ENCODE data around the gene HEXIM1.
"Not testable (repeated sequence)": the region's sequence is repeated elsewhere in the genome, so short reads cannot be mapped to it uniquely, and the experiment has no call there.

The HEXIM1 gene

DNA sequence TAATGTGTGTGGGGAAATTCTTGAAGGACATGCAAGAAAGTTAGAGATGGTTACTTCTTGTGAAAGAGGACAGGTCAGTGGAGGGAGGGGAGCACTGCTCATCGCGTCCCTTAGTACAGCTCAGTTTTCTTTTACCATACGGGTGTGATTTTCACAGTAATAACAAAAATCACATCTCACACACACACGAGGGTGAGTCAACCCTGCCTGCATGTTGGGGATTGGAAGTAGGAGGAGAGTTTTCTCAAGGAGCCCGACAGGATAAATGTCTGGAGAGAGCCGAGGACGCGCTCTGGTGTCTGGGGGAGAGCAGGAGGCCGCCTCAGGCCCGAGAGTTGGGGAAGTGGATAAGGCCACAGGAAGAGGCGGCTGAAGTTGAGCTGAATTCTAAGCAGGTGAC lies 32.4 kb upstream of the HEXIM1 start:
- Histone ChIP-seq H3K9me3 (ENCODE audit: control insufficient read depth, insufficient read depth, low read length) (no peaks in the 10 kb centered on the region), H3K4me1 (ENCODE audit: control insufficient read depth, insufficient read depth, low read length) (no peaks in the 10 kb centered on the region), H3K27me3 (ENCODE audit: control insufficient read depth, insufficient read depth, low read length) (no peaks in the 10 kb centered on the region), H3K4me3 (ENCODE audit: low read depth, low read length) (no peak overlapping the region), H3K9ac (ENCODE audit: low read depth, low read length) (no peak overlapping the region), H3K36me3 (ENCODE audit: control insufficient read depth, insufficient read depth, low read length) (peaks cover 6% of the 10 kb centered on the region)

DNA sequence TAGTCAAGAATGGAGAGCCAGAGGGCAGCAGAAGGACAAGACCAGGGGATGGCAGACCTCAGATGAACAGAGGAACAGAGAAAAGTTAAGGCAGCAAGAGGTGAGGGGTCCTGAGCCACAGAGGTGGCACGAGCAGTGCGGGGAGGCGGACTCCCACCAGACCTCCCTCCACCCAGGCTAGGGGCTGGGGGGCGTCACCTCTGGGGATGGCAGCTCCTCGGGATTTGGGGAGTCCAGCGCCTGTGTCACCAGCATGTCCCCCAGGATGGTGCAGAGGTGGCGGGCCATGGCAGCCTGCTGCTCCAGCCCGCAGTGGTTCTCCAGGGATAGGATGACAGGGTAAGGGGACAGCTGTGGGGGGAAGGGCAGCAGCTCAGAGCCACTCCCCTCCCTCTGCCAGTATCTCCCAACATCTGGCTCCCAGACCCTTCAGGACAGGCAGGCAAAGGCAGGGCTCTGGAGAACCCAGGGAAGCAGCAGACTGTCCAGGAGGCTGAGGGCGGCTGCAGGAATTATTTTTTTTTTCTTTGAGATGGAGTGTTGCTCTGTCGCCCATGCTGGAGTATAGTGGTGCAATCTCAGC lies 31.8 kb upstream of the HEXIM1 start:
- H3K4me1 ChIP-seq (ENCODE audit: control insufficient read depth, insufficient read depth, low read length): no peaks in the 10 kb centered on the region
- H3K36me3 ChIP-seq (ENCODE audit: control insufficient read depth, insufficient read depth, low read length): peaks cover 4% of the 10 kb centered on the region
- H3K9ac ChIP-seq (ENCODE audit: low read depth, low read length): no peak overlapping the region

GRCh38 chr17:45117334-45117733 lies 30.9 kb upstream of the HEXIM1 start:
- H3K27me3 ChIP-seq (ENCODE audit: control insufficient read depth, insufficient read depth, low read length): no peaks in the 10 kb centered on the region
- H3K4me1 ChIP-seq (ENCODE audit: control insufficient read depth, insufficient read depth, low read length): no peaks in the 10 kb centered on the region
- no peak overlapping the region for H3K9ac ChIP-seq (ENCODE audit: low read depth, low read length)
- no peaks in the 10 kb centered on the region for H3K9me3 ChIP-seq (ENCODE audit: control insufficient read depth, insufficient read depth, low read length)
- no peak overlapping the region for H3K4me3 ChIP-seq (ENCODE audit: low read depth, low read length)
- peaks cover 1% of the 10 kb centered on the region for H3K36me3 ChIP-seq (ENCODE audit: control insufficient read depth, insufficient read depth, low read length)

More for the DNA sequence above, 31.8 kb upstream of the HEXIM1 start:
- Histone ChIP-seq H3K4me3 (ENCODE audit: low read depth, low read length) (no peak overlapping the region), H3K9me3 (ENCODE audit: control insufficient read depth, insufficient read depth, low read length) (no peaks in the 10 kb centered on the region), H3K27me3 (ENCODE audit: control insufficient read depth, insufficient read depth, low read length) (no peaks in the 10 kb centered on the region)

GRCh38 chr17:45117848-45118646 lies 30.2 kb upstream of the HEXIM1 start:
- no peak overlapping the region for H3K9ac ChIP-seq (ENCODE audit: low read depth, low read length)
- no peaks in the 10 kb centered on the region for H3K27me3 ChIP-seq (ENCODE audit: control insufficient read depth, insufficient read depth, low read length)
- no peak overlapping the region for H3K4me3 ChIP-seq (ENCODE audit: low read depth, low read length)
- no peaks in the 10 kb centered on the region for H3K4me1 ChIP-seq (ENCODE audit: control insufficient read depth, insufficient read depth, low read length)
- H3K36me3 ChIP-seq (ENCODE audit: control insufficient read depth, insufficient read depth, low read length): no peaks in the 10 kb centered on the region
- no peaks in the 10 kb centered on the region for H3K9me3 ChIP-seq (ENCODE audit: control insufficient read depth, insufficient read depth, low read length)

DNA sequence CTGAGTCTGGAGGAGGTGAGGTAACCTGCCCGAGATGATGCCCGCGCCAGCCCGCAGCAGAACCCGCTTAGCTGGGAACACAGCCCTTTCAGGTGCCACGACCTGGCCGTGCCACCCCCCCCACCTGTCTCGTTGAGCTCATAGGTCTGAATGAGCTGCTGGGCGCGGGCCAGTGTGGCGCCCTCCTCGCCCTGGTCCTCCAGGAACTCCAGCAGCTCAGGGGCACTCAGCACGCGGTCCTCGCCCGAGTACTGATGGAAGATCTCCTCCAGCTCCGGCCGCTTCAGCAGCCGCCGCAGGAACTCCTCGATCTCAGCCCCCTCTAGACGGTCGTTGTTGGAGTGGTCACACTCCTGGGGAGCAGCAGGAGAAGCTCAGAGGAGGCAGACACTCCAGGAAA lies 29.6 kb upstream of the HEXIM1 start:
- no peaks in the 10 kb centered on the region for H3K27me3 ChIP-seq (ENCODE audit: control insufficient read depth, insufficient read depth, low read length)
- no peaks in the 10 kb centered on the region for H3K9me3 ChIP-seq (ENCODE audit: control insufficient read depth, insufficient read depth, low read length)
- H3K36me3 ChIP-seq (ENCODE audit: control insufficient read depth, insufficient read depth, low read length): no peaks in the 10 kb centered on the region
- H3K4me1 ChIP-seq (ENCODE audit: control insufficient read depth, insufficient read depth, low read length): no peaks in the 10 kb centered on the region
- no peak overlapping the region for H3K9ac ChIP-seq (ENCODE audit: low read depth, low read length)
- no peak overlapping the region for H3K4me3 ChIP-seq (ENCODE audit: low read depth, low read length)

DNA sequence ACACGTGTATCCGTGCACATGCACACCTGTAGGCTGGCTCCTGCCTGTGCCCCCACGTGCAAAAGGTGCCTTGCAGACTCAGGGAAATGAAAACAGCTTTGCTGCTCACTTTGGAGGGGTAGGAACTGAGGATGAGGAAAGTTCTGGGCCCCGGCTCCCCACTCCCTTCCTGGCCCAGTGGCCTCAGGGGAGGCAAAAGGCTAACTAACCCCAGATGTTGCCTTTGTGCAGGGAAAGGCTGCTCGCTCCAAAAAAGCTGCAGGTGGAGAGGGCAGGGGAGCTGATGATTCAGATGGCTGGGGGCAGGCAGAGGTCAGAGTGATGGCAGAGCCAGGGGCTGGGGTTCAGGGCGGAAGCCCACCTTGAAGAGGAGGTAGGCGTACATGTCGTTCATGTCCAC lies 28.3 kb upstream of the HEXIM1 start:
- Histone ChIP-seq H3K4me1 (ENCODE audit: control insufficient read depth, insufficient read depth, low read length) (no peaks in the 10 kb centered on the region), H3K4me3 (ENCODE audit: low read depth, low read length) (no peak overlapping the region), H3K9me3 (ENCODE audit: control insufficient read depth, insufficient read depth, low read length) (no peaks in the 10 kb centered on the region), H3K9ac (ENCODE audit: low read depth, low read length) (no peak overlapping the region), H3K27me3 (ENCODE audit: control insufficient read depth, insufficient read depth, low read length) (no peaks in the 10 kb centered on the region), H3K36me3 (ENCODE audit: control insufficient read depth, insufficient read depth, low read length) (no peaks in the 10 kb centered on the region)

DNA sequence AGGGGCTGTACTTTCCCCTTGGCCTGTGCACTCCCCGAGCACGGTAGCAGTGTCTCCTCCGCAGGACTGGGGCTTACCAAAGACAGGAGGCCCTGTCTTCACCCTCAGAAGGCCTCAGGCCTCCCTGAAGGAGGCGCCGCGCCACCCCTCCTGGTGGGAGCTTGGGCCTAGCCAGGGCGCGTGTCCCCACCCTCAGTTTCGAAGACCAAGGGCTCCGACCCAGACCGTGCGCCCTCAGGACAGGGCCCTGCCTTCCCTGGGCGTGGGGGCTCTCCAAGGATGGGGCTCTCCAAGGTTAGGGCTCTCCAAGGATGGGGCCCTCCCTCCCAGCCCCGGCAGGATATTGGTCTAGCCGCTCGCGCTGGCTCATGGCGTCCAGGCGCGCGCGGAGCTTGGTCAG lies 27.7 kb upstream of the HEXIM1 start:
- H3K36me3 ChIP-seq (ENCODE audit: control insufficient read depth, insufficient read depth, low read length): no peaks in the 10 kb centered on the region
- H3K4me1 ChIP-seq (ENCODE audit: control insufficient read depth, insufficient read depth, low read length): no peaks in the 10 kb centered on the region
- H3K4me3 ChIP-seq (ENCODE audit: low read depth, low read length): no peak overlapping the region
- H3K9me3 ChIP-seq (ENCODE audit: control insufficient read depth, insufficient read depth, low read length): no peaks in the 10 kb centered on the region
- H3K27me3 ChIP-seq (ENCODE audit: control insufficient read depth, insufficient read depth, low read length): no peaks in the 10 kb centered on the region
- no peak overlapping the region for H3K9ac ChIP-seq (ENCODE audit: low read depth, low read length)

DNA sequence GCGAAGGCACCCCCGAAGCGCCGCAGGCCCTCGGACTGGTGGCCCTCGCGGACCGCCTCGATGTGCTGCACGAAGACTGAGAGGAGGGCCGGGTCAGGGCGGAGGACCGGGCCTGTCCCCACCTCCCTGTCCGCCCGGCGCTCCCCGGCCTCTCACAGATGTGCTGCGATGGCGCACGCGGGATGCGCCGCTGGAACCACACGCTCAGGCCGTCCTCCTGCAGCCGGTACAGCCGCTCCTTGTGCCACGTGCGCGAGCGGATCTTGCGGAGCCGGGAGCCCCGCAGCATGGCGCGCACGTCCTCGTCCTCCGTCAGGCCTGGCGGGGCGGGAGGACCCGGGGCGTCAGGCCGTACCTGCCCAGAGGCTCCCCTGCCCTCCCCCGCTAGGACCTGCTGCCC lies 27.2 kb upstream of the HEXIM1 start:
- Histone ChIP-seq H3K4me3 (ENCODE audit: low read depth, low read length) (no peak overlapping the region), H3K27me3 (ENCODE audit: control insufficient read depth, insufficient read depth, low read length) (no peaks in the 10 kb centered on the region), H3K4me1 (ENCODE audit: control insufficient read depth, insufficient read depth, low read length) (no peaks in the 10 kb centered on the region), H3K9me3 (ENCODE audit: control insufficient read depth, insufficient read depth, low read length) (no peaks in the 10 kb centered on the region), H3K9ac (ENCODE audit: low read depth, low read length) (no peak overlapping the region), H3K36me3 (ENCODE audit: control insufficient read depth, insufficient read depth, low read length) (no peaks in the 10 kb centered on the region)

DNA sequence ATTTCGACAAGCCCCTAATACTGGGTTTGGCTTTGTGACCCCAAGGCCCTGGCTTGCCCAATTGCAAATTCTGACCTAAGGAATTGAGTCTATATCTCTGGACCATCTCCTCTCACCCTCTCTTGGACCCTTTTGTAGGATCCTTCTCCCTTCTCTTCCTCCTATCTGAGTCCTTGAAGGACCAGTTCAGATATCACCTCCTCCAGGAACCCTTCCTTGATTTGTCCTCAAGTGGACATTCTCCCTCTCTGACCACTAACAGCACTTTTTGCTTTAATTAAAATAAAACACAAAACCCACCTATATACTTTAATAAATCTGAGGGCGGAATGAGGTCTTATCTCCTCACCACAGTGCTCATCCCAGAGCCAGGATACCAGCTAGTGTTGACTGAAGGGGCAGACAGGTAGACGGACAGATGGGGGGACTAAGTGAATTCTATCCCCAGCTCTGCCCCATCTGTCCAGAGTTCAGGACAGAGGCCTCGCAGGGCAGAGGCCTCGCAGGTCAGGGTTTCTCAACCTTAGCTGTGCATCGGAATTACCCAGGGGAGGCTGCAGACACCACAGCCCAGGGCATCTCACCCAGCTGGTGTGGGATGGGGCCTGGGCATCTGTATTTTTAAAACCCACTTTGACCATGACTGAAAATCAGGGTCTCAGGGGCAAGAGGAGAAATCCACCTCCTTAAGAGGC lies 25.1 kb upstream of the HEXIM1 start:
- no peak overlapping the region for H3K9ac ChIP-seq (ENCODE audit: low read depth, low read length)
- H3K4me1 ChIP-seq (ENCODE audit: control insufficient read depth, insufficient read depth, low read length): no peaks in the 10 kb centered on the region
- H3K36me3 ChIP-seq (ENCODE audit: control insufficient read depth, insufficient read depth, low read length): no peaks in the 10 kb centered on the region
- H3K4me3 ChIP-seq (ENCODE audit: low read depth, low read length): no peak overlapping the region
- no peaks in the 10 kb centered on the region for H3K27me3 ChIP-seq (ENCODE audit: control insufficient read depth, insufficient read depth, low read length)
- H3K9me3 ChIP-seq (ENCODE audit: control insufficient read depth, insufficient read depth, low read length): no peaks in the 10 kb centered on the region

DNA sequence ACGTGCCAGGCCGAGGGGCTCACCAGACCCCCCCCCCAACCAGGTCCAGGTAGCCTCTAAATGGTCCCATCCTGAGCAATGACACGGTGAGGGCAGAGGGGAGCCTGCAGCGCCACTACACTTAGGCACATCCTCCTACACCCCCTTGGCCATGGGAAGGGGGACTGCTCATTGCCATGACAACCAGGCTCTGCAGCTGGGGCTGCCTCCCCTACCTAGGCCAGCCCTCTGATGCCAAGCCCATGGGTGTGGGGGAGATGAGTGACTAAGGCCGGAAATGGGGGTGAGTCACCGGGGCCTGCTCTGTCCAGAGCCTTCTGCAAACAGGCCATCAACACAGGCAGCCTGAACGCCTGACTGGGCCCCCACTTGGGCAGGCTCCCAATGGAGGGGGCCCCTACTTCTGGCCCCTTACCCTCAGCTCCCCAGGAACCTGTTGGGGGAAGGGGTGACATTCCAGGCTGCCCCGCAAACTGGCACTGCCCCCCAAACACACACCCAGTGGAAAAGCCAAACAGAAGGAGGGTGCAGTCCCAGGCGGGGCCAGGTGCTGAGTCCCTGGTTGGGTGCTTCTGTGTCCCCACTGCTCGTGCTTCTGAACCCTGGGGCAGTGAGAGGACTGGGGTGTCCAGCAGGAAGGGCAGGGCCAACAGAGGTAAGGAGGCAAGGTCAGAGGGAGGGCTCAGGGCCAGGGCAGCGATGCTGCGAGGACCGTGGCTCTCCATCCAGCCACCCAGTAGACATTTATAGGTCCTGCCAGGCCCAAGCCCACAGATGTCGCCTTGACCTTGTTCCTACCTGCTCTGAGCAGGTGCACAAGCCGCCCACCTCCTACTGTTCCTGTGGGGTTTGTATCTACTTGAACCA lies 24.1 kb upstream of the HEXIM1 start:
- H3K9me3 ChIP-seq (ENCODE audit: control insufficient read depth, insufficient read depth, low read length): no peaks in the 10 kb centered on the region
- H3K4me1 ChIP-seq (ENCODE audit: control insufficient read depth, insufficient read depth, low read length): no peaks in the 10 kb centered on the region
- no peaks in the 10 kb centered on the region for H3K27me3 ChIP-seq (ENCODE audit: control insufficient read depth, insufficient read depth, low read length)
- H3K9ac ChIP-seq (ENCODE audit: low read depth, low read length): no peak overlapping the region
- H3K36me3 ChIP-seq (ENCODE audit: control insufficient read depth, insufficient read depth, low read length): no peaks in the 10 kb centered on the region
- H3K4me3 ChIP-seq (ENCODE audit: low read depth, low read length): no peak overlapping the region

- not testable (repeated sequence) for H3K9ac ChIP-seq (ENCODE audit: low read depth, low read length); H3K4me3 ChIP-seq (ENCODE audit: low read depth, low read length); H3K4me1 ChIP-seq (ENCODE audit: control insufficient read depth, insufficient read depth, low read length); H3K27me3 ChIP-seq (ENCODE audit: control insufficient read depth, insufficient read depth, low read length); H3K36me3 ChIP-seq (ENCODE audit: control insufficient read depth, insufficient read depth, low read length); H3K9me3 ChIP-seq (ENCODE audit: control insufficient read depth, insufficient read depth, low read length)
Observed at GRCh38 chr17:45124797-45125122, 23.5 kb upstream of the HEXIM1 start.

Data from iPS-15b (cell line).